GM19043 (cell line): ENCODE measurements around the gene USP40.

Source experiments
- ATAC-seq: cut with Tn5 transposase; IDR thresholded peaks from one replicate; pipeline ENCODE4 v1.9.1; 2021; ENCODE audit warnings: low read depth; ENCODE audit not compliant: unreplicated experiment

Gene USP40

DNA sequence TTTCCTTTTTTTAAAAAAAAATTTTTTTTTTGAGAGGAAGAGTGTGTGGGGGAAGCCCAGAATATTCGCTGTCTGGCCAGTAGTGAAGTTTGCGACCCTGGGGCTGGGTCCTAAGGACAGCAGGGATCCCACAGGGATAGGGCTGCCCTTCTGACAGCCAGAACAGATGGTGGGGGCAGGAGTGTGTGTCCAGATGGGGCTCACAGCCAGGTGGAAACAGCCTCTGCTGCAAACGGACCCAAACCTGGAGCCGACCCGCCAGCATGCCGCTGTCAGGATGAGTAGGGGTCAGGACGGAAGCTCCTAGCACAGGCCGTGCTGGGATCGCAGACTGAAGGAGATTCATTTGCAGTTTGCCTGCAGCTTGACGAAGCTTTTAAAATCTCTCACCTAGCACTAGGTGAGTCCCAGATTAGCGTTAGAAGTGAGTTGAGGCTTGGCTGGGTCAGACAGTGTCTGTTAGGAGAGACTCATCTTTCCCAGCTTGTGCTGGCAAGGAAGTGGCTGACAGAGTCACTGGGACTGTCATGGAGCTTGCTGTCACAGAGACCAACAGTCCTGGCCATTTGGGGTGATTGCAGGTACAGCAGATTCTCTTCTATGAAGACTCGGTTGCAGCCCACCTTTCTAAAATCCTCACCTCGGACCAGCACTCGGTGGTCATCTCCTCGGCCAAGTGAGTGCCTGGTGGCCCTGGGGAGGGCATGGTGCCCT is 118.9 kb downstream of the USP40 start:
- ATAC-seq, result no peak

DNA sequence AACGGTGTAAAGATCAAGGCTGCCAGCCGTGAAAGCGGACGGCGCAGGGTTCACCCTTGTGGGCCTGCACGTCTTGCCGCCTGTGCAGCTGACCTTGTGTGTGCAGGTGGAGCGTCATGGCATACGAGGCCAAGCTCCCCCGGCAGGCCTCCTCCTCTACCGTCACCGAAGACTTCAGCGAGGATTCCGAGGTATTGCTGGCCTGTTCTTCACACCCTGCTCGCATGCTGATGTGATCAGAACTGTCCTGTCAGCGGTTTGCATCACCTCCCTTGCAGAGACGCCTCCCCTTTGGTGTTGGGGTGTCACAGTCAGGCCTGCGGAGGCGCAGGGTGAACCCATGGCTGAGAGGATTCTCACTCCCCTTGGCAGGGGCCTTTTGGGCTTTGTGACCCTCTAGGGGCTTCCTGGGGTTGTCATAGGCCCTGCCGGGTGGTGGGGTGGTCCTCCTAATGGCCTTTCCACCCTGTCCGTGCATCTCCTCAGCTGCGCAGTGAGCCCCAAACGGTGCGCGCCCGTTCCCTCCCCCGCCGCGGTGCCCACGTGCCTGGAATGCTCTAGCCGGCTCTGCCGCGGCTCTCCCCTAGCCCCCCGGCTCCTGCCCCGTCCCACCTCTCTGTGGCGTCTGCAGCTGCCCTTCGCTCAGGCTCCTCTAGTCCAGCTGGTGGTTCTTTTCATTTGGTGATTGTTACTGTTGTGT is 119.8 kb downstream of the USP40 start:
- ATAC-seq, result no peak

DNA sequence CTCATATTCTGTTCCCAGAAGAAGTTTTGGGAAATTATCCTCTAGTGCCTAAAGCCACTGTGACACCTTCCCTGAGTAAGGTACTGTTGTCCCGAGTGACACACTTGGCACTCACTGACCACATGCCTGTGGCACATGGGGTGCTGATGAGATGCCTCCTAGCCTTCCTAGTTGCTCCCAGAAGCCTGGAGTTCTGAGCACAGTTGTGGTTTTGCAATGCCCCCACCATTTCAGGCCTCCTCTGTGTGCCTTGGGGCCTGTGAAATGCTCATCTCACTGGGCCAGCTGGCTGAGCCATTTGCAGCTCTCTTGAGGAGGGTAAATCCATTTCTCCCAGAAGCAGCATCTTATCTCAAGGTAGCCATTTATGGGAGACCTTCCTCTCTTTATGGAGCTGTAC is 120.5 kb downstream of the USP40 start:
- ATAC-seq, result no peak

DNA sequence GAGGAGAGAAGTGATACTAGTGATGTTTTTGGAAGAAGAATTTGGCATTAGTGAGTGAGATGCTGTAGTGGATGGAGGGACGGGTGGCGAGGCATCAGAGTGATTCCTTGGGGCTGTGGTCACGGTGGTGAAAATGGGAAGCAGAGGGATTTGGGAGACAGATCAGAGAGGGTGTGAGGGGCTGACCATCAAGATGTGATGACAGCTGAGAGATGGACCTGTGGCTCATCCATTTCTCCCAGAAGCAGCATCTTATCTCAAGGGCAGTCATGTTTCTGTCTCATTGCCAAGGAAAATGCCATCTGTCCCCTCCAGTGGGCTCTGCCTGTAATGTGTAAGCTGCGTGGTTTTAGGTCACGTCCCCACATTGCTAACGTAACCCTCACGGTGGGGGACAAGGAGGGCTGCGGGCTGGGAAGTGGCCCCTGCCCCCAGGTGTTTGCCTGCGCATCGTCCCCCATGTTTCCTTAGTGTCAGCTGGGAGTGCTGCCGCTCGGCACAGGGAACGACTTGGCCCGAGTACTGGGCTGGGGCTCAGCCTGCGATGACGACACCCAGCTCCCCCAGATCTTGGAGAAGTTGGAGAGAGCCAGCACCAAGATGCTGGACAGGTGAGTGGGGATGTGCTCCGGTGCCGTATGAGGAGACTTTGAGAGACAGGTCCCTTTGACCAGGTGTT is 121.3 kb downstream of the USP40 start:
- ATAC-seq, result no peak

DNA sequence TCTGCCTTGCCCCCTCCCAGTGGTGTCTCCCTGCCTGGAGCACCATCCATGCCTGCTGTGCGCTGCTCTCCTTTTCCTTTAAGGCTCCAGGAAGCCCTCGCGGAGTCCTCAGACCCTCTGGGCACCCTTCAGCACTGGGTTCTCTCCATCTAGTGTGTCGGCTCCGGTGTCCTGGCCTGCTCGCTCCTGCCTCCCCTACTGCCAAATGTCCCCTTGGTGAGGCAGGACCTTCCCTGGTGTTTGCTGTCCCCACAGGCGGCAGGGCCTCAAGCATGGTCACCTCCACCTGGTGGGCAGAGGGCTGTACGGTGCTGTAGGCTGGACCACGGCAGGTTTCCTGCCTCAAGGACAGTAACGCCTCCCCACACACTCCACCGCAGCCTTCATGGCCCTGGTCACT is 122.1 kb downstream of the USP40 start:
- no peak for ATAC-seq

DNA sequence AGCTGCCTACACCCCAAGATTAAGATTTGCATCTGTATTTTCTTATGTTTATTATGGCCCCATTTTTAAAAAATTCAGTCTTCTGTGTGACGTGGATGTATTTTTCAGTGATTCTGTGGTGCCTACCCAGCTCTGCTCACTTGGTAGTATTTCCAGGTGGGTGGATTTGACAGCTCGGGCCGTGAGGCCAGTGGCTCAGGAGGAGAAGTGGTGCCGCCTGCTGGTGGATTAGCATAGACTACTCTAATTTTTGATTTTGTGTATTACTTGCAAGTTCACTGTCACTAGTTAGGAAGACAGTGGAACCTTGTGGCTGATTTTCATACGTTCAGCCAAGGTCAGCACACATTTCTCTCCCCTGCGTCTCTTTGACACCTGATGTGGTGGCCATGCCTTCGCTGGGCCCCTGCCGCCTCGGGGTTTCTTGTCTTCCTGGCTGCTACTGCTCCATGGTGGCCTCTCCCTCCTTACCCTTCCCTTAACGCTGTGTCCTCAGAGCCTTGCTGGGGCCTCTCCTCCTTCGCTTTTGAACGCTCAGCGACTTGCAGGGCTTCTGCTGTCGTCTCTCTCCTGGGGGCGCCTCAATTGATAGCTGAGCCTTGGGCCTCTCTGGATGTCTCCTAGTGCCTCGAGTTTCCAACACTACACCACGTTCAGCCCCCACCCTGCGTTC is 122.9 kb downstream of the USP40 start:
- ATAC-seq, result no peak

DNA sequence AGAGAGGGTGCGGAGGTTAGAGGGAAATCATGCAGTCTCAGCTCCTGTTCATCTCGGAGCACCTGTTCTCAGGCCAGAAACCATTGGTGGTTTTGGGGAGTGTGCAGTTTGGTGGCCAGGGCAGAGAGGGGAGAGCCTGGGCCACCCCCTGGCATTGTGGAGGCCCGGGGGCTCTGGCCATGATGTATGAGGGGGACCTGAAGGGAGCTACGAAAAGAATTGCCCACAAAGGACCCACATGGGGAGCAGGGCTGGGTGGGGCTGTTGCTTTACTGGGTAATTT is 124.6 kb downstream of the USP40 start:
- no peak for ATAC-seq

DNA sequence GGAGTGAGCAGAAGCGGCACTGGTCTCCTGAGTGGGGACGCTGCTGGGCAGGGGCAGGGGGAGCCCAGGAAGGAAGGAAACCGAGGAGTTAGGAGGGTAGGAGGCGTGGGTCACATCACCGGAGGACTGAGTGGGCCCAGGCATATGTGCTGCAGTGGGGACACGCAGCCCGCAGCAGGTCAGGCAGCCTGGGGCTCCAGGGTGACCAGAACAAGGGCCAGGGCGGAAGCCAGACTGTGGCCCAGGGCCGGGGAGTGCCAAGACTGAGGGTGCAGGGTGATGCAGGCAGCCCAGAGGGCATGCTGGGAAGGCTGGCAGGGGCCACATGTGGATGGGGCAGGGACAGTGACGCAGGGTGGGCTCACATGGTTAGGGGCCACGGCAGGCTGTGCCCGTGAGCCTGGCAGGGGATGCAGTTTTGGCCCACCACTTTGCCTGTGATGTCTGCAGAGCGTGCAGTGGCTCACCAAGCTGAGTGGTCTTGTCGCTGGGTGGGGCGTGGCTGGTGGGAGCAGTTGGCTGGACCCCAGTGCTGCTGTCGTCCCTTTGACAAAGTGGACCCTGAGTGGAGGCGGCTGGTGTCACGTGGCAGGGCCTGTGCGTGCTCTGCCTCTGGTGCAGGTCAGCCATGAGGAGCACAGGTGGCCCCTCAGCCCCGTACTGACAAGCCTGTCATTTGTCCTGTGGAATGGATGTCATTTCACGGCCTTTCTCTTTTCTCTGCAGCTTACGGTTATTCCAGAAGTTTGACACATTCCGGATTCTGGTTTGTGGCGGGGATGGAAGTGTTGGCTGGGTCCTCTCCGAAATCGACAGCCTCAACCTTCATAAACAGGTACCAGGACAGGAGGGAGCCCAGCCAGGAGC is 125.2 kb downstream of the USP40 start:
- ATAC-seq, result no peak

DNA sequence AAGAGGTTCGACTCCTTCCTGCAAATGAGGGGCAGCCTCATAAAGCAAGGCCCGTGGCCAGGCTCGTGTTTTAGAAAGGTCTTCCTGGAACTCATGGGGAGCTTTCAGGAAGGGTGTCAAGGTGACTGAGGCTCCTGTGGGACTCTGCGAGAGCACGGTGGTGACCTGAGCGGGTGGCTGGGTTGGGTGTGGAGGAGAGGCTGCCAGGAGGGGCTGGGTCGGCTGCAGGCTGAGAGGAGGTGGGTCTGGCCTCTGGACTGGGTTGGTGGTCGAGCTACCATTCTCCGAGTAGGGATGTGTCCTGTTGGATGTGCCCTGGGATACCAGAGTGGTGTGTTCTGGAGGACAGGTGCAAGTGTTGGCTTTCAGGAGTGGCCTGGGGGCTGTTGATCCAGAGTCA is 125.9 kb downstream of the USP40 start:
- no peak for ATAC-seq

DNA sequence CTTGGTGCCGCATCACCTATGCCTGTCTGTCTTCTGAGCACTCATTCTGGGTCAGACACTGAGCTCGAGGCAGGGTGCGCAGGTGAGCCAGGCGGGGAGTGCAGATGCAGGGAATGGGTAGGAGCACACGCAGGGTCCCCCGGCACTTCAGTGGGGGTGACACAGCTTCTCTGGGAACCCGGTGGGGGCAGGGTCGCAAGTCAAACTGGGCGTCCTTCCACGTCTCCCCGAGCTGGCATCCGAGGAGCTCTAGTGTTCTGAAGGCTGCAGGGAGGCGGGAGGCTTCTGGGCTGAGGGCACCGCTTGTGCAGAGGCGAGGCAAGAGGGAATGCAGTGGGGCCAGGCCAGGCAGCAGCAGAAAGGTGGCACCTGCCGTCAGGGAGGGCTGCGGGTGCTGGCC is 126.3 kb downstream of the USP40 start:
- no peak for ATAC-seq

DNA sequence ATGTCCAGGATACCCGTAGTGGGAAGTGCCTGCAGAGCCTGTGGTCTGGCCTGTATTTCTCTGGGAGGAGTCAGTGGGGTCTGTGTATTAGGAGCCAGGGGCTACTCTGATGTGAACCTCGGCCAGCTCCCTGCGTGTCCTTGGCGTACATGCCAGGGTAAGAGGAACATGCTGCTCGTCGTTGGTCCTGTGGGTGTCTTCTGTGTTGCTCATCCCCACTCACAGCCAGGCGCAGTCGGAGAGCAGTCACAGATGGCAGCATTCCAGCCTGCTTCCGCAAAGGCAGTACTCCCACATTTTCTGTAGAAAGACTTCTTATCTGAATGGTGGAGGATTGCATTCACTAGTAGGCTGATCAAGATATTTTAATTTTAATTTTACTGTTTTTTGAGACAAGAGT is 127.4 kb downstream of the USP40 start:
- no peak for ATAC-seq

DNA sequence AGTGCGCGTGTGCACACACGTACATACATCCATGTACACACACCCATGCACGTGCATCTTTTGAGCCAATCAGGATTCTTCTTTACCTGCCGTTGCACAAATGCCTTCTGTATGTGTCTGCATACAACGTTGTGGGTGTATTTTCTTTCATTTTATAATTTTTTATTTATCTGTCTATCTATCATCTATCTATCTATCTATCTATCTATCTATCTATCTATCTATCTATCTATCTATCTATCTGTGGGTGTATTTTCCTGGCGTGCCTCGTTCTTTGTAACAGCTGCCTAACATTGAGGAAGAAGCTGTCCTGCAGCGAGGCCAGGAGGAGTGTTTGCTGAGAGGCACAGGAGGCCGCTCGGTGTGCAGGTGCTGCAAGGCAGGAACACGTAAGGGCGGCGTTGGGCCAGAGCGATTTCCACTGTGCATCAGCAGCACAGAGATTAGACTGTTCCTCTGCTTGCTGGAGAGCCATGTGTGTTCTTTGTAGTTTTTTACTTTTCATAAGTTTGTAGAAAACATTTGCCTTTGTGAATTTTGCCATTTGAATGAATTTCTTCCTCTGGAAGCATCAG is 127.9 kb downstream of the USP40 start:
- no peak for ATAC-seq

DNA sequence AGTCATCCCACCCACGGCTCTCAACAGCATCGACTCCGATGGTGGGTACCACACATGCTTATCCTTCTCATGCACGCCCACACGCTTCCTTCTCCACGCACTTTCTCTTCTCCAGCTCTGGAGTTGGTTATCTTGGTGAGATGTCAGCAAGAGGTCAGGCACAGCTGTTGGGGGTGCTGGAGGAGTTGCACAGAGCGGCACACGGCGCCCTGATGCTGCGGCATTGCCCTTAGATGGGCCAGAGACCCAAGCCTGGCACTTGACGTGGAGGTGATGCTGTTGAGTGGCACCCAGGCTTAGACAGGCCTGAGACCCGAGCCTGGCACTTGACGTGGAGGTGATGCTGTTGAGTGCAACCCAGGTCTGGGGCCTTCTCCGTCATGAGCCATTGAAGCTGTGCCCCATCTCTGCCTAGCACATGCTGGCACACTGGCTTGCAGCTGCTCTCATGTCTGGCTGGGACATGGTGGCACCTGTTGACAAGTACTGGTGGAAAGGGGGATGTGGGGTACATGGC is 129.1 kb downstream of the USP40 start:
- no peak for ATAC-seq

DNA sequence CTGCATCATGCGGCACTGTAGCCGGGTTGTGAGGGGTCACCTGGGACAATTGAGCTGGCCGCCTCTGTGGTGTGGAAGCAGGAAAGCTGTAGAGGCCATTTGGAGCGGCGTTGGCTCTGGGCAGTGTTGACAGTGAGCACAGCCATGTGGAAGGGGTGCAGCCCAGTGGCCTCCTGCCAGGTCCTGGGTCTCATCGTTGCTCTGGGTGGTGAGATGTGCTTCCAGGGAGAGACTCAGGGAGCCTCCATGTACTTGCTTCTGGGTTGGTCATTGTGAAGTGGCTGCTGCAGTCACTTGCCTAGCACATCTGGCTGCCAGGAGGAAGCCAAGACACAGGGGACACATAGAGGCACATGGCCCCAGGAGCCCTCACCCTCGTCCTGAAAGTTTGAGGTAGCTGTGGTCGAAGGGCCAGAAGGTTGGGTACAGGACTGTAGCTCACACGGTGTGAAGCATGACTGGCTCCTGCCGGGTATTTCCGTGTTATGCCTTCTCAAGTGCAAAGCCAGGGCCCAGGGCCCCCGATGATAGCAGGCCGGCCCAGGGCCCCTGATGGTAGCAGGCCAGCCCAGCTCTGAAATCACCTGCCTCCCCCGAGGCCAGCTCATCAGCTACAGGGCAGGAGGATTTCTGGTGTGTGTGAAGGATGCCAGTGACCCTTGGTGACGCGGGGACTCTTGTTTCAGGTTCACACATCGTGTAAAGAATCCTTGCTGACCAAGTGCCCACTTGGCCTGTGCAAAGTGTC is 129.7 kb downstream of the USP40 start:
- no peak for ATAC-seq

DNA sequence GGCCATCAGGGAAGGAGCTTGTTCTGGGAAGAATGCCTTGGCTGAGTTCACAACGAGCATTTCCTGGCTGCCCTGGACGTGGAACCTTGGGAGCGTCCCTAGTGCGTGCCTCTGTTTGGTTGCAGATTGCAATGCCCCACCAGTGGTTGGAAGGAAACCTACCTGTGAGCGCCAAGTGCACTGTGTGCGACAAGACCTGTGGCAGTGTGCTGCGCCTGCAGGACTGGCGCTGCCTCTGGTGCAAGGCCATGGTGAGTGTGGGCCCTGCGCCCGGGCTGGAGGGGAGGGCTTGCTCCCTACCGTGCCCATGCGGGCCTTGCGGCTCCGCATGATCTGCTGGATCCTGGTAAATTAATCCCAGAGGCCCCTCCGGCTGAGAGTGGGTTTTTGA is 130.4 kb downstream of the USP40 start:
- no peak for ATAC-seq

DNA sequence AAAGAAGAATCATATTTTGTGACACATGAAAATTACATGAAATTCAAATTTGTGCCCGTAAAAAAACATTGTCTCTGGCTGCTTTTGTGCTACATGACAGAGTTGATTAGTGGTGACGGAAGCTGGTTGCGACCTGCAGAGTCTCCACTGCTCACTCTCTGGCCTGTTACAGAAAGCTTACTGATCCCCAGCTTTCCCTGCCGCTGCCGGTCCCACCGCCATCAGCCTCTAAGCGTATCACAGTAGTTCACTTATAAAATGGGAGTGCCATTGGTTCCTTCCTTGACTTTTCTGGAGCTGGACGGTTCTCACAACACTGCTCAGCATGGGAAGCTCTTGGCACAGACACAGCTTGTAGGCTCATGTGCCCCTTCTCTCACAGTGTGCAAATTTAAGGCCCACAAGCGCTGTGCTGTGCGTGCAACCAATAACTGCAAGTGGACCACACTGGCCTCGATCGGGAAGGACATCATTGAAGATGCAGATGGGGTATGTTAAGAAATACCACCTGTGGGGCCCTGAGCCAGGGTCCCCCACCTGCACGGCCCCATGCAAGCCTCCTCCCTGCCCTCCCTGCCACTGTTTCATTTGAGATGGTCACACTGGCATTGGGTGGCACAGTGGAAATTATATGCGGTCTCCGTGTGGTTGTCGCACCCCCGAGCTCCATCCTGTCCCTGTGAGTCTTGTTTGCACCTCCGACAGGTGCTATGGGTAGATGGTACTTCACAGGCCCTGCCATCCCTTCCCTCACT is 131.0 kb downstream of the USP40 start:
- ATAC-seq, result no peak

DNA sequence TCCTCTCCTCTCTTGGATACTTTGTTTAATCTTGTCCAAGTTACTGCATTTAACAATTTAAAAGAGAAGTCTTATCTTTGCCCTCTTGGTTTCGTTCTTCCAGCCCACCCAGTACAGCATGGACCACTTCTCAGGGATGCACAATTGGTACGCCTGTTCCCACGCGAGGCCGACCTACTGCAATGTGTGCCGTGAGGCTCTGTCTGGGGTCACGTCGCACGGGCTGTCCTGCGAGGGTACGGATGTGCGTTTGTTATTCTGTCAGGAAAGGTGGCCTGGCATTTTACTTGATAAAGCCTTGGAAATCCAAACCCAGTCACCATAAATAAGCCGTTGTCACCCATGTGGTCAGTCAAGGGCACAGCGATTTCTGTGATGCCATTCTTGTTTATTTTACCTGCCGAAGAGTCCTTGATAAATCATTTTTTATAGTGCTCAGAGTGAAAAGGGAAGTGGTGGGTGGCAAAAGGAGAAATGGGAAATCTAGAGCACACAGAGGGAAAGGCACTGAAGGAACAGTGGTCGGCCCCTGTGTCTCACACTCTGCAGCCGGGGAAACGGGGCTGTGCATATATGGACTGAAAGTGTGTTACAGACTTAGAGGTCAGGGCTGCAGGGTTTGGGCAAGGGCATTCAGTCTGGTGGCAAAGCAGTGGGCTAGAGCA is 131.8 kb downstream of the USP40 start:
- no peak for ATAC-seq

DNA sequence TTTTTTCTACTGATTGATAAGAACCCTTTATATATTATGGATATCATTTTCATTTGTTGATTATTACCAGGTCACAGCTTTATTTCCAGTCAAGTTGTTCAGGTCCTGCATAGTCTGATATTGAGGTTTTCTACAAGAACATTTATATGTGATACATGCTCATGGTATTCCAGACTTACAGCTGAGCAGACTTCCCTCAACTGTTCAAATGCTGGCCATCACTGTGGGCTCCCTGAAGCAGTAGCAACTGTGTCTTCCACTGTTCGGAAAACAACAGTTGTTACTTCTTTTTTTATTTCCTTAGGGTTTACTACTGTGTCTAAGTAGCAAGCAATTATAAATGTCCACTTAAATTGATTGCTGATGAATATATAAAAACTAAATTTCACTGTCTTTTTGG is 132.8 kb downstream of the USP40 start:
- ATAC-seq, result no peak
